ENCODE measurements around the gene MRGPRF.
"Not testable (repeated sequence)": the region's sequence is repeated elsewhere in the genome, so short reads cannot be mapped to it uniquely, and the experiment has no call there.

The MRGPRF gene

GRCh38 chr11:69005631-69006368 lies 7.2 kb downstream of the MRGPRF start:
- H3K4me3 ChIP-seq (ENCODE audit: low read length): no peak overlapping the region
- no peak for DNase-seq (ENCODE audit: low read depth, low spot score)

GRCh38 chr11:69005183-69005630 lies 7.8 kb downstream of the MRGPRF start:
- no peak for DNase-seq (ENCODE audit: low read depth, low spot score)
- no peak overlapping the region for H3K4me3 ChIP-seq (ENCODE audit: low read length)

- no peak for DNase-seq (ENCODE audit: low read depth, low spot score)
- no peak overlapping the region for H3K4me3 ChIP-seq (ENCODE audit: low read length)
Observed at GRCh38 chr11:69004411-69005182, 8.4 kb downstream of the MRGPRF start.

- H3K4me3 ChIP-seq (ENCODE audit: low read length): no peak overlapping the region
- no peak for DNase-seq (ENCODE audit: low read depth, low spot score)
Observed at GRCh38 chr11:69003866-69004367, 9.1 kb downstream of the MRGPRF start.

GRCh38 chr11:69003301-69003865 lies 9.7 kb downstream of the MRGPRF start:
- no peak for DNase-seq (ENCODE audit: low read depth, low spot score)
- no peak overlapping the region for H3K4me3 ChIP-seq (ENCODE audit: low read length)

- no peak overlapping the region for H3K4me3 ChIP-seq (ENCODE audit: low read length)
- no peak for DNase-seq (ENCODE audit: low read depth, low spot score)
Observed at GRCh38 chr11:69002570-69003231, 10.3 kb downstream of the MRGPRF start.

- no peak overlapping the region for H3K4me3 ChIP-seq (ENCODE audit: low read length)
- DNase-seq (ENCODE audit: low read depth, low spot score): no peak
Observed at GRCh38 chr11:69002110-69002569, 10.9 kb downstream of the MRGPRF start.

GRCh38 chr11:69001243-69002081 lies 11.6 kb downstream of the MRGPRF start:
- DNase-seq (ENCODE audit: low read depth, low spot score): no peak
- no peak overlapping the region for H3K4me3 ChIP-seq (ENCODE audit: low read length)

GRCh38 chr11:69000831-69001242 lies 12.2 kb downstream of the MRGPRF start:
- no peak overlapping the region for H3K4me3 ChIP-seq (ENCODE audit: low read length)
- DNase-seq (ENCODE audit: low read depth, low spot score): peak; percentile 17

- no peak for DNase-seq (ENCODE audit: low read depth, low spot score)
- no peak overlapping the region for H3K4me3 ChIP-seq (ENCODE audit: low read length)
Observed at GRCh38 chr11:69000391-69000790, 12.7 kb downstream of the MRGPRF start.

GRCh38 chr11:68999748-69000355 lies 13.2 kb downstream of the MRGPRF start:
- H3K4me3 ChIP-seq (ENCODE audit: low read length); DNase-seq (ENCODE audit: low read depth, low spot score): not testable (repeated sequence)

- H3K4me3 ChIP-seq (ENCODE audit: low read length): no peak overlapping the region
- DNase-seq (ENCODE audit: low read depth, low spot score): no peak
Observed at GRCh38 chr11:68999093-68999747, 13.8 kb downstream of the MRGPRF start.

GRCh38 chr11:68998390-68998911 lies 14.6 kb downstream of the MRGPRF start:
- H3K4me3 ChIP-seq (ENCODE audit: low read length): no peak overlapping the region
- peak; percentile 68 for DNase-seq (ENCODE audit: low read depth, low spot score)

GRCh38 chr11:68997995-68998348 lies 15.1 kb downstream of the MRGPRF start:
- no peak for DNase-seq (ENCODE audit: low read depth, low spot score)
- no peak overlapping the region for H3K4me3 ChIP-seq (ENCODE audit: low read length)

GRCh38 chr11:68997124-68997994 lies 15.7 kb downstream of the MRGPRF start:
- no peak for DNase-seq (ENCODE audit: low read depth, low spot score)
- no peak overlapping the region for H3K4me3 ChIP-seq (ENCODE audit: low read length)

GRCh38 chr11:68996376-68997123 lies 16.5 kb downstream of the MRGPRF start:
- no peak for DNase-seq (ENCODE audit: low read depth, low spot score)
- H3K4me3 ChIP-seq (ENCODE audit: low read length): no peak overlapping the region
